Activated CD8-positive, alpha-beta memory T cell treated with anti-CD3 and anti-CD28 coated beads, Interleukin-2, amount 50 U/mL, for 48 hours (primary cell): Measurements from ENCODE around the gene LHFPL3.

Experiments
- DNase-seq: peaks from one replicate; pipeline ENCODE4 v3.0.0-alpha.2; 2020

The LHFPL3 gene

GRCh38 chr7:104945599-104945956 lies 617.2 kb downstream of the LHFPL3 start:
- no peak for DNase-seq

- no peak for DNase-seq
These were observed 617.9 kb downstream of the LHFPL3 start for GRCh38 chr7:104946338-104946737.

DNA sequence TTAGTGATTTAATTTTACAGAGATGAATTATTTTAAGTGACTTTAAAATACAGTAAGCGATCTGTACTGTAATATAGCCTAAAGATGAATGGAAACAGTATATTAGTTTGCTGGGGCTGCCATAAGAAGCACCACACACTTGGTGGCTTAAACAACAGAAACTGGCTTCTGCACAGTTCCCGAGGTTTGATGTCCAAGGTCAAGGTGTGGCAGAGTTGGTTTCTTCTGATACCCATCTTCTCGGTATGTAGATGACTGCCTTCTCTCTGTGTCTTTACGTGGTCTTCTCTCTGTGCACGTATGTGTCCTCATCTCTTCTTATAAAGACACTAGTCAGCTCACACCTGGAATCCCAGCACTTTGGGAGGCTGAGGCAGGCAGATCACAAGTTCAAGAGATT lies 621.6 kb downstream of the LHFPL3 start:
- DNase-seq, result no peak

- no peak for DNase-seq
These were observed 622.4 kb downstream of the LHFPL3 start for GRCh38 chr7:104950754-104951153.

GRCh38 chr7:104951546-104951945 lies 623.1 kb downstream of the LHFPL3 start:
- no peak for DNase-seq

DNA sequence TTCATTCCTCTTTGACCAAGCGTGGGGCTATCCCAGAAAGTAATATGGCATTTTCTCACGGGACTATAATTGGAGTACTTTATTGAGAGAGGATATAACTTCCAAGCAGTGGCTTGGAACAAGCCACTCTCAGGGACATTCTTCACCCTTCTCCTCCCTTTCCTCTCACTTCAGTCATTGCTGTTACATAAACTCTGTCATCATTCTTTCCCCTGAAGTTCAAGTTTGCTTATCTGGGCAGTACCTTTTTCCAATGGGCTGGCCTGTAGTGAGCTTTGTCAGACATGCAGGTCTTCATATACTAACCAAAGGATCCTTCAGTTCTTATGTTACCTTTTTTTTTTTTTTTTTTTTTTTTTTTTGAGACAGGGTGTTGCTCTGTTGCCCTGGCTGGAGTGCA lies 626.9 kb downstream of the LHFPL3 start:
- DNase-seq, result no peak
